Hematopoietic multipotent progenitor cell treated with erythropoietin and hydrocortisone succinate and interleukin-3 and kit ligand, for 4 days (in vitro differentiated cells): Measurements from ENCODE around the gene NOP14.
A peak's percentile ranks its signal among the peaks of the same experiment; 100 is the strongest.
"Not testable (repeated sequence)": the region's sequence is repeated elsewhere in the genome, so short reads cannot be mapped to it uniquely, and the experiment has no call there.

Source experiments
- DNase-seq: peaks from one replicate; pipeline ENCODE4 v3.0.0-alpha.2; 2015

Gene NOP14

DNA sequence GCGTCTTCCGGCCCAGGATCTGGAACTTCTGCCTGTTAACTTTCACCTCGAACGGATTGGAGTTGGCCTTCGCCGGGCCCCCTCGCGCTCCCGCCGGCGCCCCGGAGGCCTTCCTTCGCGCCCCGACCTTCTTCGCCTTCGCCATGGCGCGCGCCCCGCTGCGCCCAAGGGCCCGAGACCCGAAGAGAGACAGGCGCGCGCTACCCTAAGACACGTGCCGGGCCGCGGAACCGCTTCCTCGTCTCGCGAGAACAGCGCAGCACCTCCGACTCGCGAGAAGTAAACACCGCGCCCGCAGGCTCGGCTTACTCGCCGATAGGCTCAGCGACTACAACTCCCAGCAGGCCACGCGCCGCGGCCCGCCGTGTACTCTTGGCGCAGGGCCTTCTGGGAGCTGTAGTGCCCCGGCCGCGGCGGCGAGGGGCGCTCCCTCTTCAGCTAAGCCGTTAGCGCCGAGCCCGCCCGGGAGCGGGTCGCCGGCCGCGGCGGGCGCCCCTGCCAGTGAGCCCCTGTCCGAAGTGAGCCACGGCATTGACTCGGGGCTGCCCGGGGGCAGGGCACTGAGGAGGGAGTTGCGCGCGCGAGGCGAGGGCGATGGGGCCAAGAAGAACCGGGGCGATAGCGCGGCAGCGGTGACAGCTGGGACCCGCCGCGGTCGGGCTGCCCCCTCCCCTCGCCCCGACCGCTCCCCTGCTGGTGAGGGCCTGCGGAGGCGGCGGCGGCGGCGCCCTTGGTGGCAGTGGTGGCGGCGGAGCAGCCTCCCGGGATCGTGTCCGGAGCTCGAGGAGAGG is at the start of gene NOP14, which contains the start of gene GRK4:
Gene NOP14, minus strand, starts transcription at position 232 of the 791 bp plus-strand sequence. Its CDS starts 87 bp downstream, at position 145.
Gene GRK4, plus strand, starts transcription at position 397 of the 791 bp plus-strand sequence. CDS start 500 bp downstream, outside the sequence.
- DNase-seq = peak; percentile 99

DNA sequence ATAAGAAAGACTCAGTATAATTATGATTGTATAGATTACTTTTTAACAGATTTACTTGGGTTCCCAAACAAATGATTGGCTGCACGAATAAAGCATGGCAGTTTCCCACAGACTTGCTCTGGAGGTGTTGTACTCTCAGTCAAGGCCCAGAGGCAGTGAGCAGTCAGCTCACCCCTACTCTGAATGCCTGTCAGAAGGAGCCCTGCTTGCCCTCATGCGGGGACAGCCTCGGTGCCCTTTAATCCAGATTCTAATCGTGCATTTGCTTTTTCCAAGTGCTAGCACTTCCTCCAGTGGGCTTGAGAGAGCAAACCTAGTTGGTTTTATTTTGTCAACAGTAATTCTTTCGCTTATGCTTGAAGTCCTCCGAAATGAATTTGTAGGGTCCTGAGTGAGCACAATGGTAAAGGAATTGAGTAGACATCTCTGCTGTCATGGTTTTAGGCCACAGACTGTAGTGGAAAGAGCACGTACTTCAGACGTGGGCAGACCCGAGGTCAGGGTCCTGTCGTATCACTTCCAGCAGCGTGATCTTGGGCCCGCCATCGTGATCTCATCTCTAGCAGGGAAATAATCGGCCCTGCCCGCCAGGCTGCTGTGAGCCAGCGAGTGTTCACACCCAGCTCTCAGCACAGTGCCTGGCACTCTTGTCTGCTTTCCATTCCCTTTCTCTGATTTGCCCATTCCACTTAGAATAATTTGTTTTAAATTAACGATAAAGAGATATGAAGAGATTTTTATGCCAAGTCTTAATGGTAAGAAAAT is 48.4 kb upstream of the NOP14 start:
- no peak for DNase-seq

DNA sequence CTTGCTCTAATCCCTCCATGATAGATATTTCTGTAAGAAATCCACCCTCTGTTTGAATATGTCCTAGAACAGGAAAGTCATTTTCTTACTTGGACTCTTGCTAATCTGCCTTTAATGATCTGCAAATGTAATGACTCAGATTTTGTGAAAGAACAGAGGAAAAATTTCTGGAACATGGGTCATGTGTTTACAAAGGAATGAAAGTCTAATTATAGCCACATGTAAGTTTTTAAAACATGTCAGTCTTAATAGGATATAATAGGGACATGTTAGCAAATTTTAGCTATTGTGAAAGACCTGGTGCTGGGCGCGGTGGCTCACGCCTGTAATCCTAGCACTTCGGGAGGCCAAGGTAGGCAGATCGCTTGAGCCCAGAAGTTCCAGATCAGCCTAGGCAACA is 47.8 kb upstream of the NOP14 start:
- DNase-seq = no peak

DNA sequence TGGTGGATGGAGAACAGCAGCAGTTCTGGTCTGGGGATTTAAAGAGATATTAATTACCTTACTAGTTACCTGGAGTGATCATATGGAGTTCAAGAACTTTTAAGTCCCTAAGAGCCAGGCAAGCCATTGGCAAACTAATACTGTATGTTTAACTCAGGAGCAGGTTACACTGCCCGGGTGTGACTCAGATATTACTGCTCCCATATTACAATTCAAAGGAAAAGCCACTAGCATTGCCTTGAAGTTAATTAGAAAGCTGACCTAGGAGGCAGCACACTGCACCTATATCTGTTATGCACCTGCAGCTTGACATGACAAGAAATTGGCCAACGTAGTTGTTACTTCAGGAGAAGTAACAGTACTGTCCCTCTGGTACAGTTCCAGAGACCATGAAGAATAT is 47.4 kb upstream of the NOP14 start:
- DNase-seq = no peak

DNA sequence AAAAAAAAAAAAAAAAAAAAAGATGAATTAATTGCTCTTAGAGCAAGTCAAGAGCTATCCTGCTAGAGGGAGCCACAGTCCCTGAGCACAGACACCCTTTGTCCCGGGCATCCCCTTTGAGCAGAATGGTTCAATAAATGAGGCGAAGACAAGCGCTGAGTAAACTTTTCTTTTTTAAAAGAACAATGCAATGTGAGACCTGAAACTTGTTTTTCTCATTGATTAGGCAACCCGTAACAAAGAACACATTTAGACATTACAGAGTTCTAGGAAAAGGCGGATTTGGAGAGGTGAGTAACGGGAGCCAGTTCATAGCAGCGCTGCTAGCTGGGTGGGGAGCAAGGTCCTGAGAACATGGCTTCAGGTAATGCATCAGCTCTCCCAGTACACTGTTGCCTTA is 46.2 kb upstream of the NOP14 start:
- DNase-seq = peak; percentile 53

DNA sequence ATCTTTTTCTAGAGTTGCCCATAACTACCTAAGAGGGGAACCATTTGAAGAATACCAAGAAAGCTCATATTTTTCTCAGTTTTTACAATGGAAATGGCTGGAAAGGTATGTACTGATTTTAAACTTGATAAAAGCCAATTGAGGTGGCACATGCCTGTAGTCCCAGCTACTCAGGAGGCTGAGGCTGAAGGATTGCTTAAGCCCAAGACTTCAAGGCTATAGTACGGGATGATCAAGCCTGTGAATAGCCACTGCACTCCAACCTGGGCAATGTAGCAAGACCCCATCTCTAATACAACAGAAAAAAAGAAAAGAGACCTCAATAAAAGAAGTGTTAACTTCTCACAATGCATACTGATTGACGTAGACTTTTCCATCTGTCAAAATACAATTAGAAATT is 44.5 kb upstream of the NOP14 start:
- DNase-seq = no peak

DNA sequence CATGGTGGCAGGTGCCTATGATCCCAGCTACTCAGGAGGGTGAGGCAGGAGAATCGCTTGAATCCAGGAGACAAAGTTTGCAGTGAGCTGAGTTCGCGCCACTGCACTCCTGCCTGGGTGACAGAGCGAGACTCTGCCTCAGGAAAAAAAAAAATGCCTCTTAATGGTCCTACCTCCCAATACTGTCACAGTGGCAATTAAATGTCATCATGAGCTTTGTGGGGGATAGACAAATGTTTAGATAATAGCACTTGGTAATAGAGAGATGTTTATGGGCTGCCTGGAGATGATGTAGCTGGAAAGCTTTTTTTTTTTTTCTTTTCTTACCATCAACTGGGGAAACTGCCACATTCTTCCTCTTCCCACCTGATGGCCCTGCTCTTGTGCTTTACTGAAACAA is 33.2 kb upstream of the NOP14 start:
- DNase-seq = no peak

DNA sequence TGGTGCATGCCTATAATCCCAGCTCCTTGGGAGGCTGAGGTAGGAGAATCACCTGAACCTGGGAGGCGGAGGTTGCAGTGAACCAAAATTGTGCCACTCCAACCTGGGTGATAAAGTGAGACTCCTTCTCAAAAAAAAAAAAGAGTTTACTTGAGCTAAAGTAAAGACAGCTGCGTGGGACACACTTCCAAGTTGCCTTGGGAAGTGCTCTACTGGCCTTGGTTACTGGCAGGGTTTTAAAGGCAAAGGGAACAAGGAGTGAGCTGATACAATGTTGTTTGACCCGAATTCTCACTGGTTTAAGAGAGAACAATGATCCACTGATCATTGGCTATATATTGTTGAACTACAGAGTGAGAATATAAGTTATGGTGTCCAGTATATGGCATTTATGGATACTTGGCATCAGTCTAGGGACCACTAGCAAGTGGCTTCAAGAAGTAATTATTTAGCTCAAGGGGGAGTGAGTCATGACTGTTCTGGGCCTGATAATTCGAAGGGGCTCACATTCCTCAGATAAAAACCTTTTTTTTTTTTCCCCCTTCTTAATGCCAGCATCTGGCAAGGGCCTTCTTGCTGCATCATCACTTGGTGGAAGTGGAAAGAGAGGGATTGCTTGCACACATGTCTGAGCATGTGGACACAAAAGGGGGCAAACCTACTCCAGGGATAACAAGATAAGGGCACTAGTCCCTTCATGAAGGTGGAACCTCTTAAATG is 32.5 kb upstream of the NOP14 start:
- DNase-seq = peak; percentile 42

DNA sequence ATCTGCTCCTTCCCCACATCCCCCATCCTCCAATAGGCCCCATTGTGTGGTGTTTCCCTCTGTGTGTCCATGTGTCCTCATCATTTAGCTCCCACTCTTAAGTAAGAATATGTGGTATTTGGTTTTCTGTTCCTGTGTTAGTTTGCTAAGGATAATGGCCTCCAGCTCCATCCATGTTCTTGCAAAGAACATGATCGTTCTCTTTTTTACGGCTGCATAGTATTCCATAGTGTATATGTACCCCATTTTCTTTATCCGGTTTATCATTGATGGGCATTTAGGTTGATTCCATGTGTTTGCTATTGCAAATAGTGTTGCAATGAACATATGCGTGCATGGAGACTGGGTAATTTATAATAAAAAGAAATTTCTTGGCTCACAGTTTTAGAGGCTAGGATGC is 31.7 kb upstream of the NOP14 start:
- DNase-seq = no peak

DNA sequence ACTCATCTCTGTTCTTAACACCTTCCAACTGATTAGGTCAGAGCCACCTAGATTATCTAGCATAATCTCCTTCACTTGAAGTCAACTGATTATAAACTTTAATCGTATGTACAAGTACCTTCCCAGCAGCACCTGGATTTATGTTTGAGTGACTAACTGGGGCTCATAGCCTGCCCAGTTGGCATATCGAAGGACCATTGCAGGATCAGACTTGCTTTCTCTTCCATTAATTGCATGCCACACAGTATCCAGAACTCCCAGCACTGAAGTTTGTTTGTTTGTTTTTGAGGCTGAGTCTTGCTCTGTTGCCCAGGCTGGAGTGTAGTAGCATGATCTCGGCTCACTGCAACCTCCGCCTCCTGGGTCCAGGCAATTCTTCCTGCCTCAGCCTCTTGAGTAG is 28.0 kb upstream of the NOP14 start:
- no peak for DNase-seq

DNA sequence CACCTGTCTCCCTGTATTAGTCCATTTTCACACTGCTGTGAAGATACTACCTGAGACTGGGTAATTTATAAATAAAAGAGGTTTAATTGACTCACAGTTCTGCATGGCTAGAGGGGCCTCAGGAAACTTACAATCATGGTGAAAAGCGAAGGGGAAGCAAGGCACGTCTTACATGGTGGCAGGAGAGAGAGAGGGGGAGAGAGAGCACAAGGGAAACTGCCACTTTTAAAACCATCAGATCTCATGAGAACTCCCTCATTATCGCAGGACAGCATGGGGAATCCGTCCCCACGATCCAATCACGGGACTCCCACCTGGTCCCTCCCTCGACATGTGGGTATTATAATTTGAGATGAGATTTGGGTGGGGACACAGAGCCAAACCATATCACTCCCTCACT is 20.5 kb upstream of the NOP14 start:
- DNase-seq = not testable (repeated sequence)

DNA sequence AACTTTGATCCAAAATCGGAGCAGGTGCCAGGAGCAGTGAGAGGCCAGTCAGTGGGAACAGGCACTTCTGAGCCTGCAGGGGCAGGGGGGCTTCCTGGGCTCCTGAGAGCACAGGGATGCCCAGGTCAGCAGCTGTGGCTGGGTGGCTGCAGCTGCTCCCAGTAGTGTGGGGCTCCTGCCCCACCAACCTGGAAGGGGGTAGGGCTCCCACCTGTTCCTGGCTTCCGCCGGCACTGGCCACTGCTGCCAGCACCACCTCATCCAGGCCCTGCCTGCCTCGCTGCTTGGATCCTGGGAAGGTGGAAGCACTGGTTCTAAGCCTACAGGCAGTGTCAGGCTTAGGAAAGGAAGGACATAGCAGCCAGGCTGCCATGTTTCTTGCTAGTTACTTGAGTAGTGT is 18.8 kb upstream of the NOP14 start:
- DNase-seq = no peak

DNA sequence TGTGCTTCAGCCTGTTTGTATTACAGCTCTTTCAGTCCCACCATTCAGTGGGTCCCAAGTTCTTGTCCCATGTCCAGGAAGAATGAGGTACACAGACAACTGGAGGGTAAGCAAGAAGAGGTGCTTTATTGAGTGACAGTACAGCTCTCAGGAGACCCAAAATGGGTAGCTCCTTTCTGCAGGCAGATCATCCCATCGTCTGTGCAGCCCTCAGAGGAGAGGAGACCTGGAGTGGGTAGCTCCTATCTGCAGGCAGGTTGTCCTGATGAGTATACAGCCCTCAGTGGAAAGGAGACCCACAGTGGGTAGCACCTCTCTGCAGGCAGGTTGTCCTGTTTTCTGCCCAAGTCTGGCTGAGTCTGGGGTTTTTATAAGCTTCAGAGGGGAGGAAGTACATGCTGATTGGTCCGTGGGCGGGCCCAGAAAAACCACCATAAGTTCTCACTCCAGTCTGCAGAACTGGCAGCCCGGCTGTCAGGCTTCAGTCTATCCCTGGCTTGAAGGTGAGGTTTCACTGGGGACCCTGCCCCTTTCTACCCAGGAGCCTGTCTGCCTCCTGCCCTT is 18.1 kb upstream of the NOP14 start:
- peak; percentile 14 for DNase-seq

DNA sequence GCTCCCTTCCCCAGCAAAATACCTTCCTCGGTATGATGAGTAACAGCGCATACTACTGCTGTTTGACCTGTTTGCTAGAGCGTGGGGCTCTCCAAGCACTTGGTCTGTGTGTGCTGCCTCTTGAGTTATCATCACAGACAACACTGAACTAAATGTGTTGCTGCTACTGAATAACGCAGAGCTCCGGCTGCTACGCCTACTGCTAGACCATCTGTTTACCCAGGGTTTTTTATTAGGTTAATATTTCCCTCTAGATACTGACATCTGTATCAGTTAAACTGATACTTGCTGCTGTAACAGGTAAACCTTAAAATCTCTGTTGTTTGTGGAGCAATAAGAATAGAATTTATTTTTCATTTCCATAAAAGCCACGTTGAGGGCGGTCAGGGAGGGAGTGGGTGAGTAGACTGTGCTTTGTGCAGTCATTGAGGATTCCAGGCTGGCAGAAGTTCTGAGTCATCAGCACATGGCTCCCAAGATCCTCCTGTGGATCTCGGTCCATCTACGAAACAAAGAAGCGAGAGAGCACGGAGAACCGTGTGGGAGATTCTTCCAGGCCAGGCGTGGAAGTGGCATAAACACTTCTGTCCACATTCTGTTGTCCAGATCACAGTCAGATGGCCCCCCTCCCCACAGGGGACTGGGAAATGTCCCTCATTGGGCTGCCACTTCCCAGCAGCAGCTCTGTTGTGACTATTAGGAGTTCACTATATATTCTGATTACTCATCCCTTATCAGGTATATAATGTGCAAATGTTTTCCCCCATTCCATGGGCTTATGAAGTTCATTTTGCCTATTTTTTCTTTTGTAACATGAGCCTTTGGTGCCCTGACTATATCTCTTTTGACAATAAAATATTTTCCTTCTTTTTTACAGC is 14.2 kb upstream of the NOP14 start:
- no peak for DNase-seq

DNA sequence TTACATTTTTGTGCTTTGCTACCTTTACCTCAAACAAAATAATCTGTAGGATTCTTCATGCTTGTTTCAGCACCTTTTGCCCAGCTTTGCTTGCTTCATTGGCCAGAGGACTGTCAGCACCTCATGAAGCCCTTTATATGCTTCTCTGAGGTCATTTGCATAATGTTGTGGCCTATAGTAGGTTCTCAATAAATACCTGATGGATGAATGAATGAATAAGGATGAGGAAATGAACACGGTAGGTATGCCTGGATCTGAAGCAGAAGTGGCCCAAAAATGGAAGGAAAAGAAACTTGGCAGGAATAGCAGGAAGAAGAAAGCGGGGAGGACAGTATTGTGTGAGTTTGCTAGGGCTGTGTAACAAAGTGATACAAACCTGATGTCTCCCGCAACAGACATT is 8.1 kb upstream of the NOP14 start:
- DNase-seq = no peak

DNA sequence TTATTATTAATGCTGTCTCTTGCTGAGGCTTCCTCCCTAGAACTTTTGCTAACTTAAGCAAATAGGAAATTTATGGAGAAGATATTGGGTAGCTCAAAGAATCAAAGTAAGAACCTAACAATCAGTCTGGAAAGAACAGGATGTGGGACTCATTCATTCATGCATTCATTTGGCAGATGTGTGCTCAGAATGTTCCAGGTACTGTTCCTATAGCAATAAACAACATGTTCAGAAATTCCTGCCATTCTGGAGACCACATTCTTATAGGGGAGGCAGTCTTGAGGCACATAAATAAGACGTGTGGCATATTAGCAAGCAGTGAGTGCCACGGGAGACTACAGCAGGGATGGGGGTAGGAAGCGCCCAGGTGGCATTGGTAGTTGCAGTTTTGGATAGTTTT is 5.2 kb upstream of the NOP14 start:
- no peak for DNase-seq

DNA sequence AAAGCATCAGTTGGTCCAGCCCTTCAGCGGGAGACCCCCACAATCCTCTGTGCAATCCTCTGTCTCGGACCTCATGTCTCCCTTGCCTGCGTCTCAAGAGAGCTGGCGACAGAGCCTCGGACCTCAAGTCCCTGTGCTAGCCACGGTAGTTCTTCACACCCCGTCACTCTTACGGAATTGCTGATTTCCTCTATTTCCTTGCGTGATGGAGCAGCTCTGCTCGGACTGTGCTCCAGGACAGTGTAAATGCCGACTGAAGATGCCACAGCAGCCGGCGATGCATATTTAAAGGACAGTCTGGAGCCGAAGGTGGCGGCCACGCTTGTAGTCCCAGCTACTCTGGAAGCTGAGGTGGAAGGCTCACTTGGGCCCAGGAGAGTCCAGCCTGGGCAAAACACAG is 2.1 kb upstream of the NOP14 start:
- DNase-seq = peak; percentile 13

DNA sequence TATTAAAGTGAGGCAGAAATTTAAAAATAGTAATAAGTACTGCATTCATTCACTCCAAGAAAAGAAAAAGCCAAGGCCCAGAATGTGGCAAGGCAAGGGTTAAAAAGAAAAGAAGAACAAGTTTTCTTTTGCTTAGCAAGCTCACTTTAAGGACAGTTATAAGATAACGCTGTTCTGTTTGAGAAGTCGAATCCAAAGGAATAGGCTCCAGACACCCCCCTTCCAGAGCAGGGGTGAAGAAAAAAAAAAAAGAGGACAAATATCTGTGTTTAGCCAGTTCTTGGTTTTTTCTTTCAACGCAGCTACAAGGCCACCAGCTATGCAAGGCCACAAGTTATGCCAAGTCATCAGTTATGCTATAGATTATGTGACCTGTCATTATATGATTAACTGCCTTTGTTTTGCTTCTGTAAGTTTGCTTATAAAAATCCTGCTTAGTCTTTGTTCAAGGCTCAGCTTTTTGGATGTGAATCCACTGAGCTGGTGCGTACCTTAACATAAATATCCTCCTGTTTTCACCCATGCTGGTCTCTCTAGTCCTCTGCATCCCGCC is 1.6 kb upstream of the NOP14 start:
- DNase-seq = peak; percentile 60

DNA sequence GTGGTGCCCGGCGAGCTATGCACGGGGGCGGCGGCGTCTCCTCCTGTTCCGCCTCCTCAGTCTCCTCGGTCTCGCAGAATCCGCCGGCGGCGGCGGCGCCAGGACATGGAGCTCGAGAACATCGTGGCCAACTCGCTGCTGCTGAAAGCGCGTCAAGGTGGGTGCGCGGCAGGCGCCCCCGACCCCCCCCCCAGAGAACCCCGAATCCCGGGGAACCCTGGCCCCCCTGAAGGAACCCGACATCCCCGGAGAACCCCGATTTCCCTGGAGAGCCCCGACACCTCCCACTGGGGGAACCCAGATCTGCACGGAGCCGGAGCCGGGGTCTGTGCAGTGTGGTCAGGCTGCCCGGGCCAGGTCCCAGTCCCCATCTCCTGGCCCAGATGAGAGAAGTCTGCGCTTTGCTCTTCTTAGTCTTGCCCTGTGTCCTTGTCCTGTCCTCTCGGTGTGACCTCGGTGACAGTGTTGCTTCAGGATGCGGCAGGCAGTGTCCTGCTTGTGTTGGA is 813 bp upstream of the NOP14 start:
- peak; percentile 29 for DNase-seq

DNA sequence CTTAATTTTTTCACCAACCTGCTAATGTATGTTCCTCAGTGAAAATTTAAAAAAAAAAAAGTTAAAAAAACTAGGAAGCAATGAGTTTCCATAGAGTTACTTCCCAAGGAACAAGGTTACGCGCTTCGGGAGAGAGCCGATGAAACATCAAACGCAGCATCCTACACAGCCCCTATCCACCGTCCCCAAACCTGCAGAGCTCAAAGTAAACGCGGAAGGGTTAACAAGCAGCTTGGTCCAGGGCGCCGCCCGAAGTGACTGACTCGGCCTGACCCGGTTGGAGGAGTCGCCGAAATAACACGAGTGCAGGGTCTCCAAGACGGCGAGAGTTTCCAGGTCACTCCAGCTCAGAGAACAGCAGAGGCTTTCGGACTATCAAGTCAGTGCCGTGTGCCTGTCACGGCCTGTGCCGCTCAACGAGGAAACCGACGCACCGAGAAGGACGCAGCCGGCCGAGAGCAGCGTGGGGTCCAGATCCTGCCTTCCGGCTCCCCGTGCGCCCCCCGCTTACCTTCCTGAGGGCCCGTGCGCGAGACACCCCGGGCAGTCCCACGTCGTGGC is 512 bp downstream of the NOP14 start:
- peak; percentile 79 for DNase-seq

DNA sequence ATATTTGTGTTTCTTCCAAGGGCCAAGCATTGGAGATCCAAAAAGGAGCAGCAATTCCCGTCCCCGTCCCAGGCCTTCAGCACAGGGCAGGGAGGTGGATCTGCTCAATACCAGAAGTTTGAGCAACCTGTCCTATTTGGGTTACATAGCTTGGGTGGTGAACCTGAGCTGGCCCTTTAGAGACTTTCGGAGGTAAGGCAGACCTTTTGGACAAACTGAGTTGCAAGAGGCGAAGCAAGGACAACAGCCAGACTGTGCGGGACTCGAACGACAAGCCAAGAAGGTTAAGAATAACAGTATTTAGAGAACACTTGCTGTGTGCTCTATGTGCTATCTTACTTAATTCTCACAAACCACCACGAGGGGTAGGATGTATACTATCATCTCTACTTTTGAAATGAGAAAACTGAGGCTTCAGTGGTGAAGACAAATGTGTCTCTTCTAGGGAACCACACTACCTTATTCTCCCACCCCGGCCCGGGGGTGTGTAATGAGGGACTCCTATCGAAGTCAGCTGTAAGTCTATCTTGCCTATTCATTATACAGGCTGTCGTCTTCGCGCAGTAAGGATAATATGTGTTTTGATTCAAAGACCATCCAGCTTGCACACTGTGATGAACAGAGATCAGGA is 1.3 kb downstream of the NOP14 start:
- DNase-seq = peak; percentile 73
